Prostate gland (tissue), 2 donors: ENCODE measurements around the gene CMTM2. TPM values are rescaled to one million over a fixed set of nuclear protein-coding genes. Genes with fewer than 3 reads are reported as not detected.

Source experiments
- DNase-seq: peaks from one replicate; pipeline ENCODE4 v3.0.0-alpha.2; 2019; ENCODE audit warnings: low spot score
- H3K27ac ChIP-seq, 2 donors: fragments of 200-600 bp; sonication (generic); 2 replicates each; pipeline ENCODE4 v1.5.1; 2017 to 2019
- H3K27me3 ChIP-seq: fragments of 200-600 bp; sonication (generic); replicated peaks from 2 replicates; pipeline ENCODE4 v1.5.1; 2019; ENCODE audit not compliant: insufficient read depth
- H3K36me3 ChIP-seq, 2 donors: fragments of 200-600 bp; sonication (generic); 1 replicate in 1 of 2; 2 replicates in 1 of 2; pipeline versions ENCODE4 v1.5.1 to v1.8.1; 2017 to 2019
- H3K4me1 ChIP-seq: fragments of 200-600 bp; sonication (generic); replicated peaks from 2 replicates; pipeline ENCODE4 v1.5.1; 2019
- H3K4me3 ChIP-seq, 2 donors: fragments of 200-600 bp; sonication (generic); 2 replicates each; pipeline ENCODE4 v1.5.1; 2017 to 2019
- H3K9me3 ChIP-seq: fragments of 200-600 bp; sonication (generic); 2 replicates; pipeline ENCODE4 v1.5.1; 2017
- CTCF ChIP-seq, 4 experiments: fragments of 200-600 bp in 2 of 4; fragments of 450-650 bp in 2 of 4; sonication (generic) in 2 of 4; IDR thresholded peaks; 1 replicate in 3 of 4; 2 replicates in 1 of 4; pipeline ENCODE4 v1.5.1; 2016 to 2019; ENCODE audit warnings: antibody characterized with exemption in 4 of 4, mild to moderate bottlenecking in 2 of 4, moderate library complexity in 2 of 4
- POLR2A ChIP-seq: fragments of 450-650 bp; IDR thresholded peaks from one replicate; pipeline ENCODE4 v1.6.1; 2016; ENCODE audit warnings: antibody characterized with exemption, mild to moderate bottlenecking
- POLR2AphosphoS5 ChIP-seq: sonication (generic); formaldehyde crosslinking; IDR thresholded peaks from one replicate; pipeline ENCODE4 v1.6.1; 2017; ENCODE audit warnings: antibody characterized with exemption
- WGBS: methylation state at CpG from one replicate; pipeline ENCODE4 v1.1.5; 2018; 5-methylcytosine and 5-hydroxymethylcytosine counted together
- intact Hi-C: fragments of 100-400 bp; cut with DNase I; formaldehyde crosslinking; loops from one replicate; pipeline ENCODE4 v1.14.2; 2022
- small RNA-seq, 2 donors: library from RNA; depleted of rRNA; stranded (forward); fragments of <200 nt; gene quantifications; one replicate each; pipeline ENCODE3, GENCODE V24; 2016
- total RNA-seq, 2 donors: library from RNA; depleted of rRNA; stranded (reverse); fragments of >200 nt; gene quantifications; one replicate each; pipeline ENCODE4 v1.1.0, GENCODE V29; 2016

The CMTM2 gene
- total RNA-seq, 2 donors from 2014 or later: 62.9 TPM; not detected in 1

DNA sequence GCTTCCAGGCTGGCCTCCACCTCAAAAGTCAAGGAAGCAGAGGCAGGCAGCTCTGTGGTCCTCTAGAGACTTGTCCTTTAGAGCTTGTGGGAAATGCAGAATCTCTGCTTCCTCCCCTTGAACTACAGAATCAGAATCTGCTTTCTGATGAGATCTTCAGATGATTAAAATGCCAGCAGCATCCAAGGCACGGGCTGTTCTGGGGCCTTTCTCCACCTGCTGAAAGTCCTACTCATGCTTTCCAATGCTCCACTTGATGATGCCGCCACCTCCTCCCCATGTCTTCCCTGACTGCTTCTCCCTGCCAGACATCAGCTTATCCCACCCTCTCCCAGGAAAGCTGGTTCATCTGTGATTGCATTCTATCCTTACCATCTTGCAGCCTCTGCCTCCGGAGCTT, 58.5 kb downstream of the CMTM2 start:
- Histone ChIP-seq H3K9me3 (no peaks in the 10 kb centered on the region), H3K4me1 (no peaks in the 10 kb centered on the region), H3K4me3 (no peak overlapping the region), H3K27me3 (no peaks in the 10 kb centered on the region), H3K36me3 (no peaks in the 10 kb centered on the region), H3K27ac (no peak overlapping the region)
- no peak for TF ChIP-seq CTCF (IDR thresholded peaks at IDR 0.05)
- no peak for TF ChIP-seq POLR2AphosphoS5
- no peak for TF ChIP-seq POLR2A
- intact Hi-C loops: no loop called here
- no peak for DNase-seq
- WGBS: 80% methylated on average over 3 of the region's 3 CpGs

Small RNA genes lying within 50 kb of the gene (small RNA-seq; reads per million reads assigned to genes)
- 0 reads per million in 2 donors for gene CKLF-CMTM1

Other genes with a start within 250 kb of the CMTM2 start
- gene CDH5, start 212.8 kb upstream of the CMTM2 start, total RNA-seq: 10 to 100 TPM in 1 of 2 donors, 1 to 10 TPM in 1; 8.0 to 20.8 TPM
- under 1 TPM; 0.14 to 0.51 TPM for gene BEAN1, start 152.2 kb upstream of the CMTM2 start, total RNA-seq
- gene TK2, start 29.3 kb upstream of the CMTM2 start, total RNA-seq: 10 to 100 TPM; 28.1 to 45.9 TPM
- gene CKLF, start 26.9 kb upstream of the CMTM2 start, total RNA-seq: 10 to 100 TPM; 20.5 to 28.3 TPM
- 1 to 10 TPM; 1.5 to 2.6 TPM for gene CMTM1, start 13.0 kb upstream of the CMTM2 start, total RNA-seq
- gene CMTM3, start 25.2 kb downstream of the CMTM2 start, total RNA-seq: 100 to 1,000 TPM in 1 of 2 donors, 10 to 100 TPM in 1; 10.7 to 133 TPM
- 10 to 100 TPM; 46.9 to 57.7 TPM for gene CMTM4, start 117.3 kb downstream of the CMTM2 start, total RNA-seq
- gene DYNC1LI2, start 172.1 kb downstream of the CMTM2 start, total RNA-seq: 100 to 1,000 TPM in 1 of 2 donors, 10 to 100 TPM in 1; 98.1 to 149 TPM
- 1 to 10 TPM in 1 of 2 donors, not detected in 1; 2.1 TPM for gene TERB1, start 222.1 kb downstream of the CMTM2 start, total RNA-seq